Measurements from ENCODE around the gene CD7.

Gene CD7

GRCh38 chr17:82314012-82314726, 3.2 kb downstream of the CD7 start:
- no peak overlapping the region for H2AFZ ChIP-seq (ENCODE audit: low read length)
- peaks cover 11 to 16% of the 10 kb centered on the region in 2 donors for H3K4me1 ChIP-seq (ENCODE audit: control insufficient read depth in 2 of 2, insufficient read depth in 1 of 2, low read depth in 1 of 2, low read length in 2 of 2)
- H3K9me3 ChIP-seq (replicated peaks in 1 of 2; ENCODE audit: control insufficient read depth in 2 of 2, insufficient read depth in 1 of 2, low read depth in 1 of 2, low read length in 2 of 2) = peaks cover 3 to 4% of the 10 kb centered on the region in 2 donors
- H3K4me2 ChIP-seq (ENCODE audit: insufficient read depth, low read length, poor library complexity, severe bottlenecking) = no peak overlapping the region
- H3K4ac ChIP-seq (ENCODE audit: low read length) = no peak overlapping the region
- no peak for DNase-seq (ENCODE audit: low spot score)
- H4K8ac ChIP-seq (ENCODE audit: low read depth, low read length) = no peak overlapping the region
- no peak overlapping the region for H2BK12ac ChIP-seq (ENCODE audit: low read length)
- no peaks in the 10 kb centered on the region for H3K79me1 ChIP-seq (ENCODE audit: low read depth, low read length)
- H3K36me3 ChIP-seq (replicated peaks in 1 of 2; ENCODE audit: control insufficient read depth in 2 of 2, insufficient read depth in 2 of 2, low read length in 2 of 2) = no peaks in the 10 kb centered on the region
- H4K91ac ChIP-seq (ENCODE audit: low read depth, low read length, poor library complexity) = peak overlapping the region; percentile 9
- peak overlapping the region; percentile 53 for H2BK5ac ChIP-seq (ENCODE audit: low read length)
- H3K18ac ChIP-seq (ENCODE audit: low read length) = peak overlapping the region; percentile 27
- H2AK5ac ChIP-seq (ENCODE audit: low read depth, low read length) = peak overlapping the region; percentile 94
- no peak overlapping the region for H3K9ac ChIP-seq (ENCODE audit: low read depth, low read length, poor library complexity)
- no peak overlapping the region for H3K27ac ChIP-seq (replicated peaks; ENCODE audit: low read length)
- WGBS, 2 donors (ENCODE audit: extremely low coverage in 2 of 2, insufficient read length in 2 of 2, insufficient replicate concordance in 1 of 2) = no CpG with 5 or more reads among the region's 27 CpGs
- no peak overlapping the region for H2BK15ac ChIP-seq (ENCODE audit: low read length)
- H2BK120ac ChIP-seq (ENCODE audit: low read depth, low read length) = no peak overlapping the region
- no peak overlapping the region for H3K4me3 ChIP-seq (ENCODE audit: low read length in 2 of 2)
- H3K23ac ChIP-seq (ENCODE audit: low read depth, low read length, poor library complexity) = peak overlapping the region; percentile 89
- peak overlapping the region; percentile 31 for H3K14ac ChIP-seq (ENCODE audit: low read length)
- peaks cover 0 to 39% (median under 1%) of the 10 kb centered on the region in 3 experiments for H3K27me3 ChIP-seq (ENCODE audit: control insufficient read depth in 3 of 3, insufficient read depth in 3 of 3, low read depth in 1 of 3, low read length in 3 of 3)

- H2BK120ac ChIP-seq (ENCODE audit: low read depth, low read length) = no peak overlapping the region
These were observed 4.0 kb downstream of the CD7 start for GRCh38 chr17:82313195-82314011.

GRCh38 chr17:82311971-82312370, 5.4 kb downstream of the CD7 start:
- Histone ChIP-seq H2BK5ac (ENCODE audit: low read length) (no peak overlapping the region), H3K79me1 (ENCODE audit: low read depth, low read length) (no peaks in the 10 kb centered on the region), H2AK5ac (ENCODE audit: low read depth, low read length) (no peak overlapping the region), H2BK12ac (ENCODE audit: low read length) (no peak overlapping the region), H3K18ac (ENCODE audit: low read length) (no peak overlapping the region), H3K36me3 (replicated peaks in 1 of 2; ENCODE audit: control insufficient read depth in 2 of 2, insufficient read depth in 2 of 2, low read length in 2 of 2) (no peaks in the 10 kb centered on the region), H3K9ac (ENCODE audit: low read depth, low read length, poor library complexity) (no peak overlapping the region), H4K8ac (ENCODE audit: low read depth, low read length) (no peak overlapping the region), H3K9me3 (replicated peaks in 1 of 2; ENCODE audit: control insufficient read depth in 2 of 2, insufficient read depth in 1 of 2, low read depth in 1 of 2, low read length in 2 of 2) (no peaks in the 10 kb centered on the region), H3K4ac (ENCODE audit: low read length) (no peak overlapping the region), H3K14ac (ENCODE audit: low read length) (no peak overlapping the region), H3K4me3 (ENCODE audit: low read length in 2 of 2) (no peak overlapping the region), H2AFZ (ENCODE audit: low read length) (no peak overlapping the region), H4K91ac (ENCODE audit: low read depth, low read length, poor library complexity) (no peak overlapping the region), H3K27ac (replicated peaks; ENCODE audit: low read length) (no peak overlapping the region), H3K4me1 (ENCODE audit: control insufficient read depth in 2 of 2, insufficient read depth in 1 of 2, low read depth in 1 of 2, low read length in 2 of 2) (peaks cover 11 to 13% of the 10 kb centered on the region in 2 donors), H3K27me3 (ENCODE audit: control insufficient read depth in 3 of 3, insufficient read depth in 3 of 3, low read depth in 1 of 3, low read length in 3 of 3) (peaks cover 0 to 38% (median 0%) of the 10 kb centered on the region in 3 experiments), H3K4me2 (ENCODE audit: insufficient read depth, low read length, poor library complexity, severe bottlenecking) (no peak overlapping the region), H3K23ac (ENCODE audit: low read depth, low read length, poor library complexity) (no peak overlapping the region), H2BK15ac (ENCODE audit: low read length) (no peak overlapping the region), H2BK120ac (ENCODE audit: low read depth, low read length) (no peak overlapping the region)
- no CpG with 5 or more reads among the region's 13 CpGs for WGBS, 2 donors (ENCODE audit: extremely low coverage in 2 of 2, insufficient read length in 2 of 2, insufficient replicate concordance in 1 of 2)
- DNase-seq (ENCODE audit: low spot score) = no peak

More at GRCh38 chr17:82313195-82314011, 4.0 kb downstream of the CD7 start:
- H2BK15ac ChIP-seq (ENCODE audit: low read length) = no peak overlapping the region
- H3K9me3 ChIP-seq (replicated peaks in 1 of 2; ENCODE audit: control insufficient read depth in 2 of 2, insufficient read depth in 1 of 2, low read depth in 1 of 2, low read length in 2 of 2) = peaks cover 0 to 2% of the 10 kb centered on the region in 2 donors
- H4K91ac ChIP-seq (ENCODE audit: low read depth, low read length, poor library complexity) = peak overlapping the region; percentile 9
- H3K27ac ChIP-seq (replicated peaks; ENCODE audit: low read length) = no peak overlapping the region
- H3K4me1 ChIP-seq (ENCODE audit: control insufficient read depth in 2 of 2, insufficient read depth in 1 of 2, low read depth in 1 of 2, low read length in 2 of 2) = peaks cover 11 to 14% of the 10 kb centered on the region in 2 donors
- H3K9ac ChIP-seq (ENCODE audit: low read depth, low read length, poor library complexity) = no peak overlapping the region
- H3K23ac ChIP-seq (ENCODE audit: low read depth, low read length, poor library complexity) = peak overlapping the region; percentile 89
- H3K4me2 ChIP-seq (ENCODE audit: insufficient read depth, low read length, poor library complexity, severe bottlenecking) = no peak overlapping the region
- no peak overlapping the region for H2AFZ ChIP-seq (ENCODE audit: low read length)
- H2BK12ac ChIP-seq (ENCODE audit: low read length) = no peak overlapping the region
- no peak overlapping the region for H3K4ac ChIP-seq (ENCODE audit: low read length)
- peak overlapping the region; percentile 54 for H2AK5ac ChIP-seq (ENCODE audit: low read depth, low read length)
- H2BK5ac ChIP-seq (ENCODE audit: low read length) = peak overlapping the region; percentile 53
- H3K4me3 ChIP-seq (ENCODE audit: low read length in 2 of 2) = no peak overlapping the region
- H3K79me1 ChIP-seq (ENCODE audit: low read depth, low read length) = no peaks in the 10 kb centered on the region
- H3K18ac ChIP-seq (ENCODE audit: low read length) = peak overlapping the region; percentile 20
- no peak overlapping the region for H4K8ac ChIP-seq (ENCODE audit: low read depth, low read length)
- DNase-seq (ENCODE audit: low spot score) = no peak
- H3K27me3 ChIP-seq (ENCODE audit: control insufficient read depth in 3 of 3, insufficient read depth in 3 of 3, low read depth in 1 of 3, low read length in 3 of 3) = peaks cover 0 to 39% (median 0%) of the 10 kb centered on the region in 3 experiments
- no CpG with 5 or more reads among the region's 28 CpGs for WGBS, 2 donors (ENCODE audit: extremely low coverage in 2 of 2, insufficient read length in 2 of 2, insufficient replicate concordance in 1 of 2)
- peak overlapping the region; percentile 31 for H3K14ac ChIP-seq (ENCODE audit: low read length)
- H3K36me3 ChIP-seq (replicated peaks in 1 of 2; ENCODE audit: control insufficient read depth in 2 of 2, insufficient read depth in 2 of 2, low read length in 2 of 2) = no peaks in the 10 kb centered on the region

- no CpG with 5 or more reads among the region's 21 CpGs for WGBS, 2 donors (ENCODE audit: extremely low coverage in 2 of 2, insufficient read length in 2 of 2, insufficient replicate concordance in 1 of 2)
- Histone ChIP-seq H3K27ac (replicated peaks; ENCODE audit: low read length) (no peak overlapping the region), H3K9me3 (replicated peaks in 1 of 2; ENCODE audit: control insufficient read depth in 2 of 2, insufficient read depth in 1 of 2, low read depth in 1 of 2, low read length in 2 of 2) (no peaks in the 10 kb centered on the region), H2BK5ac (ENCODE audit: low read length) (no peak overlapping the region), H3K4me1 (ENCODE audit: control insufficient read depth in 2 of 2, insufficient read depth in 1 of 2, low read depth in 1 of 2, low read length in 2 of 2) (peaks cover 5 to 7% of the 10 kb centered on the region in 2 donors), H4K91ac (ENCODE audit: low read depth, low read length, poor library complexity) (no peak overlapping the region), H3K4me2 (ENCODE audit: insufficient read depth, low read length, poor library complexity, severe bottlenecking) (no peak overlapping the region), H2AFZ (ENCODE audit: low read length) (no peak overlapping the region), H2BK12ac (ENCODE audit: low read length) (no peak overlapping the region), H3K36me3 (replicated peaks in 1 of 2; ENCODE audit: control insufficient read depth in 2 of 2, insufficient read depth in 2 of 2, low read length in 2 of 2) (no peaks in the 10 kb centered on the region), H2BK15ac (ENCODE audit: low read length) (peak overlapping the region; percentile 75), H3K14ac (ENCODE audit: low read length) (peak overlapping the region; percentile 2), H3K18ac (ENCODE audit: low read length) (no peak overlapping the region), H3K23ac (ENCODE audit: low read depth, low read length, poor library complexity) (no peak overlapping the region), H3K9ac (ENCODE audit: low read depth, low read length, poor library complexity) (no peak overlapping the region), H3K4me3 (ENCODE audit: low read length in 2 of 2) (no peak overlapping the region), H3K27me3 (ENCODE audit: control insufficient read depth in 3 of 3, insufficient read depth in 3 of 3, low read depth in 1 of 3, low read length in 3 of 3) (peaks cover 0 to 31% (median 0%) of the 10 kb centered on the region in 3 experiments), H3K79me1 (ENCODE audit: low read depth, low read length) (peaks cover under 1% of the 10 kb centered on the region), H2BK120ac (ENCODE audit: low read depth, low read length) (no peak overlapping the region), H2AK5ac (ENCODE audit: low read depth, low read length) (peak overlapping the region; percentile 35), H3K4ac (ENCODE audit: low read length) (no peak overlapping the region), H4K8ac (ENCODE audit: low read depth, low read length) (no peak overlapping the region)
- DNase-seq (ENCODE audit: low spot score) = no peak
These were observed 6.5 kb downstream of the CD7 start for GRCh38 chr17:82310877-82311276.

Data from neuronal stem cell (in vitro differentiated cells).